Type B pancreatic cell (in vitro differentiated cells): ENCODE measurements around the gene TENM4. TPM values are rescaled to one million over a fixed set of nuclear protein-coding genes. Genes with fewer than 3 reads are reported as not detected.

Experiments used
- DNase-seq: peaks from one replicate; pipeline ENCODE4 v3.0.0; 2021; ENCODE audit warnings: mixed read lengths; ENCODE audit not compliant: unreplicated experiment; ENCODE audit errors: extremely low spot score
- H3K27ac Mint-ChIP-seq: 2 replicates; pipeline ENCODE4 v1.8.0; 2021; ENCODE audit warnings: mild to moderate bottlenecking, mixed read lengths
- H3K27me3 Mint-ChIP-seq: 2 replicates; pipeline ENCODE4 v1.8.0; 2021; ENCODE audit warnings: mixed read lengths
- H3K36me3 Mint-ChIP-seq: 2 replicates; pipeline ENCODE4 v1.8.0; 2021; ENCODE audit warnings: mixed read lengths
- H3K4me1 Mint-ChIP-seq: one replicate; pipeline ENCODE4 v1.8.0; 2021; ENCODE audit warnings: mixed read lengths; ENCODE audit not compliant: unreplicated experiment
- H3K4me3 Mint-ChIP-seq: 2 replicates; pipeline ENCODE4 v1.8.0; 2021; ENCODE audit warnings: mild to moderate bottlenecking, mixed read lengths
- H3K9me3 Mint-ChIP-seq: 2 replicates; pipeline ENCODE4 v1.8.0; 2021; ENCODE audit warnings: mixed read lengths
- CTCF ChIP-seq: fragments of 200-600 bp; sonication (generic); conservative IDR thresholded peaks from 2 replicates; pipeline ENCODE4 v1.5.0; 2021; ENCODE audit warnings: antibody characterized with exemption, mild to moderate bottlenecking
- total RNA-seq: library from RNA; stranded (reverse); gene quantifications from 2 replicates; pipeline ENCODE4 v1.2.1, GENCODE V29; 2021; ENCODE audit warnings: low replicate concordance

The TENM4 gene
- total RNA-seq, 1 donor from 2014 or later = 156 TPM

GRCh38 chr11:78938971-78939370 is 501.9 kb downstream of the TENM4 start:
- H3K27ac Mint-ChIP-seq = no peak overlapping the region
- DNase-seq = no peak
- no peak for TF ChIP-seq CTCF
- H3K27me3 Mint-ChIP-seq = no peaks in the 10 kb centered on the region
- no peaks in the 10 kb centered on the region for H3K9me3 Mint-ChIP-seq
- H3K4me1 Mint-ChIP-seq = peaks cover 49% of the 10 kb centered on the region
- H3K4me3 Mint-ChIP-seq = no peak overlapping the region
- peaks cover 24% of the 10 kb centered on the region for H3K36me3 Mint-ChIP-seq

- no peak overlapping the region for H3K4me3 Mint-ChIP-seq
- DNase-seq = no peak
- H3K27ac Mint-ChIP-seq = no peak overlapping the region
- H3K27me3 Mint-ChIP-seq = no peaks in the 10 kb centered on the region
- H3K36me3 Mint-ChIP-seq = peaks cover 22% of the 10 kb centered on the region
- no peaks in the 10 kb centered on the region for H3K9me3 Mint-ChIP-seq
- no peak for TF ChIP-seq CTCF
- peaks cover 47% of the 10 kb centered on the region for H3K4me1 Mint-ChIP-seq
Measured at GRCh38 chr11:78938036-78938435, 502.8 kb downstream of the TENM4 start.

GRCh38 chr11:78935398-78936068 is 505.3 kb downstream of the TENM4 start:
- no peaks in the 10 kb centered on the region for H3K27me3 Mint-ChIP-seq
- no peak for TF ChIP-seq CTCF
- H3K36me3 Mint-ChIP-seq = peaks cover 19% of the 10 kb centered on the region
- no peak overlapping the region for H3K4me3 Mint-ChIP-seq
- H3K4me1 Mint-ChIP-seq = peaks cover 52% of the 10 kb centered on the region
- H3K27ac Mint-ChIP-seq = no peak overlapping the region
- H3K9me3 Mint-ChIP-seq = no peaks in the 10 kb centered on the region
- DNase-seq = no peak

DNA sequence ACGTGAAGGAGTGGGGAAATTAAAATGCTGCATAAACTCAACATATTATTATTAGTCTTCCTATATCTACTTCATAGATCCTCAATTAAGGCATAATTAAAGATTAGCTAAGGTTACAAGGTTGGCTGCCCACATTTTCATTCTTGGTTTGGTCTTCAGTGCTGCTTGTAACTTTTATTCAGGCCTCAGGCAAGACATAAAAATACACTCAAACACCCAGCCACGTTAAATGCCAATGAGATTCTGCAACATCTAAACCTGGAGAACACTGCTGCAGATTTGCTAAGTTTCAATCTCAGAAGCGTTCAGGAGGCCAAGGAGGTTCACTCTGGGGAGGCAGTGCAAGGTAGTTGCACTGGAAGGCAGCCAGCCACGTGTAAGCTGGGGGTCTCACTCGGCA is 507.5 kb downstream of the TENM4 start:
- Mint-ChIP-seq H3K27me3 (no peaks in the 10 kb centered on the region), H3K4me1 (peaks cover 59% of the 10 kb centered on the region), H3K27ac (no peak overlapping the region), H3K9me3 (no peaks in the 10 kb centered on the region), H3K4me3 (no peak overlapping the region), H3K36me3 (peaks cover 19% of the 10 kb centered on the region)
- no peak for TF ChIP-seq CTCF
- DNase-seq = no peak

DNA sequence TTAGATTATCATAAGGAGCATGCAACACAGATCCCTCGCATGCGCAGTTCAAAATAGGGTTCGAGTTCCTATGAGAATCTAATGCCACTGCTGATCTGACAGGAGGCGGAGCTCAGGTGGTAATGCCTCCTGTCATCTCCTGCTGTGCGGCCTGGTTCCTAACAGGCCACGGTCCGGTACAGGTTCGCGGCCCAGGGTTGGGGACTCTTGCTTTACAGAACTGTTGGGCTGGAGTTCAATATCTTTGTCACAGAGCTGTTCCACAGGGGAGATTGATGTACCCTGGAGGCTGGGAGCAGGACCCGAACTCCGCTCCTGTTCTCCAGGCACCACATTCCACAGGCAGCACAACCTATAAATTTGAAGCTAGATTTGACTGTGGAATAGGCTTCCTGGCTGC is 508.1 kb downstream of the TENM4 start:
- no peaks in the 10 kb centered on the region for H3K9me3 Mint-ChIP-seq
- H3K4me1 Mint-ChIP-seq = peaks cover 60% of the 10 kb centered on the region
- peaks cover 13% of the 10 kb centered on the region for H3K36me3 Mint-ChIP-seq
- no peak for DNase-seq
- H3K27ac Mint-ChIP-seq = no peak overlapping the region
- H3K4me3 Mint-ChIP-seq = no peak overlapping the region
- H3K27me3 Mint-ChIP-seq = no peaks in the 10 kb centered on the region
- no peak for TF ChIP-seq CTCF
